Measurements from ENCODE around the gene AMBRA1.

The AMBRA1 gene

GRCh38 chr11:46499821-46500220 lies 94.0 kb downstream of the AMBRA1 start:
- no peak for DNase-seq

GRCh38 chr11:46498968-46499367 lies 94.9 kb downstream of the AMBRA1 start:
- no peak for DNase-seq

DNA sequence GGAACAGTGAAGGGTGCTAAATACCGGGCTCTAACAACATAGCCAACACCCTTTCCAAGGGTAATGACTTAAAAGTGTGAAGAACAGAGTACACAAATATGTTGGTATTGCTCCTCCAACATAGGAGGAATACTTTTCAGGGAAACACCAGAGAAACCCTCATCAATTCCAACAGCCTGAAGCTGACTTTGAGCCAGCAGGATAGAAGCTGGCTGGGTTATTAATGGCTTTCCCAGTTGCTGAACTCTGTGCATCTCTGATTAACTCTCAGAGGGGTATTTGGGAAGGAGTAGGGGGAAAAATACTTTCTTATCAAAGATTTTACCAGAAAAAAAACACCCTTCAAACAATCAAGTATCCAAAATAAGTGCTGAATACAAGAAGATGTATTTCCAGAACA lies 95.6 kb downstream of the AMBRA1 start:
- DNase-seq, result no peak

DNA sequence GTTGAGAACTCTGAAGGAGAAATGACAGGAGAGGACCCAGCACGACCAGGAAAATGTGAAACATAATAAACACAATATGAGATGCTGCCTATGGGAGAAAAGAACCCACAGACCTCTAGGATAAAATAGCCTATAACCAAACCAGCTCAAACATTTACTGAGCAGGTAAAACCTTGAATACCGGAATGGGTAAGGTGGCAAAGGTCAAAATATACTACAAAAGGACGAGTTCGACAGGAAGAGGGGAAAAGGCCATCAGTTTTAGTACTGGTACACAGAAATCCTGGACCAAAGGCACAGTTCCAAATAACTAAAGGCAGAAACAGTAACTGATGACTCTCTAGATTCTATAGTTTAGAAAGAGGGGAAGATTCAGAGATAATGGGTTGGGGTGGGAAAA lies 96.3 kb downstream of the AMBRA1 start:
- DNase-seq, result no peak

DNA sequence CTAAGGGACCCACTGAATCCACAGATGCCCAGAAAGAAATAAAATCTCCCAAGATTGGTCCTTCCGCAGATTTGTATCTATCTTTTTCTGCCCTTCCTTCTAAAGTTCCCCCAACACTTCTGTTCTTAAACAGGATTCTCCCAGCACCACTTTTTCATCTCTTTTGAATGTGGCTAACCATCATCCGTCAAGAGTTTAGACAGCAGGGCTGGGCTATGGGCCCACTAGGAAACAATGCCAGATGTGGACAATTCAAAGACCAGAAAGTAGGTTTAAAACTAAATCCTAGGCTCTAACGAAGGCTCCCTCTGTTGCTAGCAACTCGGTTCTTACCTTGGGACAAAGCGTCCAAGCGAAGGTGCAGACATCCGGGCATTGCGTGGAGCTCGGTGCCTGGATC lies 100.0 kb downstream of the AMBRA1 start:
- no peak for DNase-seq

DNA sequence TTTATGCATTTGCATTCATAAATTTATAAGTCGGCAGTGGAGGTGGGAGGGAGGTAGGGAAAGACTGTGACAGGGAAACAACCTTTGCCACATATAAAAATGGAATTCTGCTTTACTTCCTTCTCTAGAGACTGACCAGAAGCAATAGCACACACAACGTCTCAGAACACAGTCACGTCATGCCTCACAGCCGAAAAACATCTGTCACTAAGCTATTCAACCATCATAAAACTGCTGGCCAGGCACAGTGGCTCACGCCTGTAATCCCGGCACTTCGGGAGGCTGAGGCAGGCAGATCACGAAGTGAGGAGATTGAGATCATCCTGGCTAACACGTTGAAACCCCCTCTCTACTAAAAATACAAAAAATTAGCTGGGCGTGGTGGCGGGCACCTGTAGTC lies 101.3 kb downstream of the AMBRA1 start:
- no peak for DNase-seq

- DNase-seq, result no peak
Measured at GRCh38 chr11:46491661-46492330, 102.0 kb downstream of the AMBRA1 start.

DNA sequence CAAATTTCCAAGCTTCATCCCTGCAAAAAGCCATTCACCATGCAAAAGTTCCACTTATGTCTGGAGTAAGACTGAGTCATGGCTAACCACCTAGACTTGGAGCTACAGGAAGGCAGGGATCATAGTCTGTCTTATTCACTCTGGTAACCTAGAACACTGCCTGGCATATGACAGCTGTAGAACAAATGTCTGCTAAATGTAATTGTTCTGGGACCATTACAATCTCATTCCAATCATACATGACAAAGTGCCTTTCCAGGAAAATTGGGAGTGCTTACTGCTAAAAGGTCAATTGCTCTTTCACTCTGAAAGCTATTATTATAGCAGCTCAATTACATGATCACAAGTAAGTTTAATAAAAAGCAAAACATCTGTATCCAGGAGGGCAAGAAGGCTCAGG lies 103.2 kb downstream of the AMBRA1 start:
- DNase-seq, result no peak

DNA sequence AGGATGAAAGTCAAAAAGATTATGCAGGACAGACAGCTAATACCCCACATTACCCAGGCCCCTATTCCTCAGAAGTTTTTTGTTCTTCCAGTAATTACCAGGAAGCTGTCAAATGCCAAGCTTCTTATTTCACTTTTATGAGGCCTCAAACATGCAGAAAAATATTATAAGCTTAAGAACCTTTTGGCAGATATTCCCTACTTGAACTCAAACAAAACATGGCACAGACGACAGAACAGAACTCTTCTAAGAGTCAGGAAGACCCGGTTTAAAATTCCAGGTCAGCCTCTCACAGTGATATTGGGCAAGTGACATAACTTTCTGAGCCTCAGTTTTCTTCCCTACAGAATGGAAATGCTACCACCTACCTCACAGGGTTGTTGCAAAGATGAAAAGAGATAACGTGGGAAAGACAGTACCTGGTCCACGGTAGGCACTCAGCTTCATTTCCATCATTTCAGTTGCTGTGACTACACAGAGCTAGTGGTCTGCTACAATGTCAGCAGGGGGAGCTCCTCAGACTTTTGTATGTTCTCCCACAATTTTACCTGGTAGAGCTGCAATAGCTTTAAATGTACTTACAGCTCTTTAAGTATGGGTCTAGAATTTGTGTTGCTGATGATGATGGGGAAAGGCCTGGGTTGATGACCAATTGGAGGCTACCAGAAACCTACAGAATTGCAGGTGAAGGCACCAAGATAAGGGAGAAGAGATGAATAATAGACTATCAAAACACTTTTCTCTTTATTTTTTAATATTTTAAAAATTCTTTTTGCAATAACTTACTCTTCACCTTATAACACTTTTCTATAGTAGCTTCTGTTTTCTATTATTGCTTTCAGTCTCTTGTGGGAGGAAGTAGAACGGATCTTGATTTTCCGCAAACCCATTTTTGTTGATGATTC lies 103.9 kb downstream of the AMBRA1 start:
- DNase-seq, result no peak

GRCh38 chr11:46485856-46486443 lies 107.9 kb downstream of the AMBRA1 start:
- DNase-seq, result no peak

DNA sequence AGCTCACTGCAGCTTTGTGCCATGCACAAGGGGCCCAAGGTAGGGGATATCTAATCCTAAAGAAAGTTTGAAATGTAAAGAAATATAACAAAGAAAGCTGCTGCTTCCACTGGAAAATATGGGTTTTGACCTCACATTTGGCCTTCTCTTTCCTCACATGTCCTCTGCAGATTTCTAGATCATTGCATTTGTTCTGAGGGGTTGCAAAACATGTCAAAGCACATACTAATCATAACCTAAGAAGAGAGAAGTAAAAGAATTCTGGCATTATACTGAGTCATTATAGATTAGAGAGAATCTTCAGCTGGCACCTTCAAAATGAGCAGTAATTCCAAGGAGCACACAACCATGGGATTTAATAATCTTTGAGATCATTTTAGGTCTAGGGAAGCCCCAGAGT lies 109.7 kb downstream of the AMBRA1 start:
- no peak for DNase-seq

GRCh38 chr11:46480909-46481308 lies 112.9 kb downstream of the AMBRA1 start:
- no peak for DNase-seq

DNA sequence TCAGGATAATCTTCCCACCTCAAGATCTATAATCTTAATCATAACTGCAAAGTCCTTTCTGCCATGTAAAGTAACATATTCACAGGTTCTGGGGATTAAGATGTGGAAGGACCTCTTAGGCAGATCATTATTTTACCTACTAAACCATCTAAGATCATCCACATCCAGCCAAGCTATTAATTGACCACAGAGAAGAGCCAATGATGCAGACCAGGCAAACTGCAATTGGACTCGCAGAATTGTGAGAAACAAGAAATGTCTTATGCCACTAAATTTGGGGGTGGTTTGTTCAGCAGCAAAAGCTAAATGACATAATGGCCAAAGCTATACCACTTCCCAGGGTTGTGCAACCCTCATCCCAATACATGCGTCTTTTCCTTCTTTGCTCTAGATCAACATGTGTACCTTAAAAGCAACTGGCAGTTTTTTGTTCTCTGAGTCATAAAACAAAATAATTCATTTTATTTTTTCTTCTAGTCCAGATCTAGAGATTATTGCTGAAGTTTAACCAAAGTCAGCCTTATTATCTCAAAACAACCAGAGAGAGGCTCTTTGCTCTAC lies 113.6 kb downstream of the AMBRA1 start:
- no peak for DNase-seq

DNA sequence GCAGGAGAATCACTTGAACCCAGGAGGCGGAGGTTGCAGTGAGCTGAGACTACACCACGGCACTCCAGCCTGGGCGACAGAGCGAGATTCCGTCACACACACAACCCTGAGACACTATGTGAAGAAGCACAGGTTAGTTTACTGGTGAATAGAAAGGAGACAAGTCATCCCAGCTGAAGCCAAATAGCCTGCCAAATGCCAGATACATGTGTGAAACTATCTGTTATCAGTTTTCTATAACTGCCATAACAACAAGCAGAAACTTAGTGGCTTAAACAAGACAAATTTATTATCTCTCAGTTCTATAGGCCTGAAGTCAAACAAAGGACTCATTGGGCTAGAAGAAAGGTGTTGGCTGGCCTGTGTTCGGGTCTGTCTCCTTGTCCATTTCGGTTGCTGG lies 114.2 kb downstream of the AMBRA1 start:
- DNase-seq, result no peak

GRCh38 chr11:46478196-46478595 lies 115.6 kb downstream of the AMBRA1 start:
- DNase-seq, result no peak

DNA sequence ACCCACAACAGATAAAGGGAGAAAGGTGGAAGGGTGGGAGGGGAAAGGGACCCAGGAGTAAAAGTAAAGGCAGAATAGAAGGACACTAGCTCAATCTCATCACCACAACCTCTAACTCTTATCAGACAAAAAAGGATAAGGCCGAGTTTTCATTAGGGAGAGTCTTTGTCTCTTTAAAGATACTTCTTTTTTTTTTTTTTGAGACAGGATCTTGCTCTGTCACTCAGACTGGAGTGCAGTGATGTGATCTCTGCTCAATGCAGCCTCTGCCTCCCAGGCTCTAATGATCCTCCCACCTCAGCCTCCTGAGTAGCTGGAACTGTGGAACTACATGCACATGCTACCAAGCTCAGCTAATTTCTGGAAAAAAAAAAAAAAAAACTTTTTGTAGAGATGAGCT lies 116.7 kb downstream of the AMBRA1 start:
- no peak for DNase-seq

GRCh38 chr11:46475926-46476545 lies 117.8 kb downstream of the AMBRA1 start:
- no peak for DNase-seq

DNA sequence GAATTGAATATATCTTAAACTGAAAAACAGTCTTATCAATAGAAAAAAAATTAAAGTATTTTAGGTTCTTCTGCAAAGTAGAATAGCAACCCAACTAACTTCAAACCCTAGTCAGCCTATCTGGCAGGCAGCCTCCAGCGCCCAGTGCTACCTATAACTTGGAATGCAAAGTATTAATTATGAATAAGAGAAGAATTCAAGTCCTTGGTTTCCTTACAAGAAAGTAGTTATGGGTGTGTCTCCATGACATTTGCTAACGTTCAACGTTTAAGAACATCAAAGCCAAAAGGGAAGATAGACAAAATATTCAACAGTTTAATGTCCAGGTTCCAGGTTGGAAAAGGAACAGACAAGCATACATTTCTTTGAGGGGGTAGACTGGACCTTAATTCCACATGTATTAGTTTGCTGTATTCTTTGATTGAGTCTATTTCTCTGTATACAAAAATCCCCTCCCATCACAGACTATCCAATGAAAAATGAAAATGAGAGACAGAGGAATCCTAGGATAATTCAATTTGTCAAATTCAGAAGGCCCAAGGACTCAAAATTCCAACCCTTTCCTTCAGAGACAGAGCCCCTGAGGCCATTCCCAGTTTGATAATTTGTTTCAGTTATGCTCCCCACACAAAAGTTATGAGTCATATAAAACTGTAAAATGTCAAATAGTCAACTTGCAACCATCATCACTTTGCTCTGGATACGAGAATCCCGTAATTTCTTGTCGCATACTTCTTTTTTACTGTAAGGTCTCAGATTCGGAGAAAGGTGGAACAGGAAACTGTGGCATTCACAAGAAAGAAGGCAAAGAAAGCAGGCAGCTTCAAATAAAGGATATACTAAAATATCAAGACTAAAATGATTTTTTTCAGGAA lies 118.5 kb downstream of the AMBRA1 start:
- no peak for DNase-seq

DNA sequence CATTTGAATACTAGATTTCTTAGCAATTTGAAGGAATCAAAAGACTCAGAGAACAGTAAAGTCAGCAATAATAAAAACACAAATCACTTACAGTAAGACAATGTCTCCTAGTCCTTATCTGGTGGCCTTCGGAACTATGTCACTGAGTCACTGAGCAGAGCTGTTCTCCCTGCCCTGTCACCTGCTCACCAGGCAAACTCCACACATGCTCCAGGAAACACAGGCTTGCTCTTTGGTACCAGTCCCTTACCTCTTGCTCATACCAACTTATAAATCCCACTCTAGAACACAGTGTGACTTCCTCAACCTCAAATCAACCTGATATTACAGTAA lies 121.2 kb downstream of the AMBRA1 start:
- DNase-seq, result no peak

DNA sequence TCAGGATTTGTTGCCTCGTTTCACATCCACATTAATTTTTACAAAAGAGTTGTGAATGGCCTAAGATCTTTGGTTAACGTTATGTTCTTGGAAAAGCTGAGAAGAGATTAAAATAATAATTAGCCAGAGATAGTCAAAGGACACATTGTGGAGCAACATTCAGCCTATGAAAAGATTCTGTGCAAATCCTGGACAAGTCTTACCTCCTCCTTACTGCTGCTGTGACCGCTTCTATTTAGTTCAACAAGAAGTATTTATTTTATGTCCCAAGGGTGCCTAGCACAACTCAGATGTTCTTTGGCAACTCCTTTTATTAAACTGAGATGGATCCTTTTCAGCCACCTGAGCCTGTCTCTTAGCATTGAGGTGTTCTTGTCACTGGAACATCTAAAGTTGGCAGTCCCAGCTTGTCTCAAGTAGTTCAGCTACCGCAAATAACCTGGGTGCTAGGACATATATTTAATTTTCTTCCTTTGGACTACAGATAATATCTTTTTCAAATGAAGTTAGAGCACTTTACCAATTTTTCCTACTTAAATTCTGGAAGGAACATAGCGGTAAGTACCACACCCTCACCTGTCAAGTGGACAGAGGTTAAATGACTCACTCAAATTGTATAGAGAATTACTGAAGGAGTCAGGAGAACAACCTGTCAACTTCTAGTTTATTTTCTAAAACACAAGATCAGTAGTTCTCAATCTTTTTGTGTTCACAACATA lies 121.7 kb downstream of the AMBRA1 start:
- no peak for DNase-seq

DNA sequence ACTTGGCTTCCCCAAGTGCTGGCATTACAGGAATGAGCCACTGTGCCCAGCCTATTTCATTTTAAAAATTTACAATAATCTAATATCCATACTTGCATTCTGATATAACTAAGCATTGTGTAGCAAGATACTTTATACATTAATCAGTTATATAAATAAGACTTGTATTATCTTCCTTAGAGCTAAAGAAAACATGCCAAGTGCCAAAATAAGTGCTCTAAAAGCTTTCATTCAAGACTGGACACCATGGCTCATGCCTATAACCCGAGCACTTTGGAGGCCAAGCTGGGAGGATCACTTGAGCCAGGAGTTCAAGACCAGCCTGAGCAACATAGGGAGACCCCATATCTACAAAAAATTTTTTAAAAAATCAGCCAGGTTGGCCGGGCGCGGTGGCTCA lies 123.9 kb downstream of the AMBRA1 start:
- DNase-seq, result no peak

GRCh38 chr11:46465683-46466082 lies 128.1 kb downstream of the AMBRA1 start:
- no peak for DNase-seq

Data from activated T-cell treated with anti-CD3 and anti-CD28 coated beads for 4 hours (primary cell).